GM12878 (cell line): ENCODE data around the gene UTS2. TPM values are rescaled to one million over a fixed set of nuclear protein-coding genes. Genes with fewer than 3 reads are reported as not detected.

Source experiments
- ATAC-seq: fragments of 200-7000 bp; cut with Tn5 transposase; 3 replicates; pipeline ENCODE4 v1.9.1; 2020; ENCODE audit warnings: mild to moderate bottlenecking, moderate library complexity
- BruUV-seq: library from RNA; stranded (reverse); fragments of 400-500 nt; replicated peaks from 2 replicates; lab custom pipeline; 2021; lab: Mats Ljungman, UMichigan
- CTCF ChIA-PET: fragments of 300-600 bp; sonication (Branson Sonifier 250); formaldehyde crosslinking; extraction: SDS; loops from one replicate; lab custom pipeline; 2021; ENCODE audit warnings: inconsistent platforms; lab: Yijun Ruan, JAX
- POLR2A ChIA-PET: fragments of 350-600 bp; formaldehyde crosslinking; extraction: SDS; loops from one replicate; lab custom pipeline; 2021; ENCODE audit warnings: inconsistent platforms; lab: Charles Lee
- RAD21 ChIA-PET: fragments of 300-600 bp; sonication (Branson Sonifier 250); formaldehyde crosslinking; loops from one replicate; lab custom pipeline; 2023; ENCODE audit warnings: antibody characterized with exemption; ENCODE audit not compliant: unreplicated experiment; lab: Charles Lee
- SMC1A ChIA-PET: fragments of 300-600 bp; sonication (Branson Sonifier 250); formaldehyde crosslinking; loops from one replicate; lab custom pipeline; 2023; ENCODE audit not compliant: unreplicated experiment, uncharacterized antibody; lab: Charles Lee
- DNase-seq: peaks from one replicate; pipeline ENCODE4 v3.0.0-alpha.2; 2011; ENCODE audit warnings: low read depth, low spot score
- FAIRE-seq: peaks from 3 replicates; lab custom pipeline; 2011; peaks lifted over from hg19 to GRCh38; lab: Jason Lieb, UNC
- H2AFZ ChIP-seq: 2 replicates; pipeline ENCODE4 v1.6.0; 2011; ENCODE audit warnings: low read depth, low read length, control low read depth; ENCODE audit not compliant: control insufficient read depth
- H3K27ac ChIP-seq: 2 replicates; pipeline ENCODE4 v1.5.1; 2011; ENCODE audit warnings: control low read depth; ENCODE audit not compliant: control insufficient read depth, insufficient read depth
- H3K27me3 ChIP-seq, 2 experiments: replicated peaks in 1 of 2; 2 replicates each; pipeline versions ENCODE4 v1.6.0 to v1.6.1; 2011; ENCODE audit warnings: low read length in 1 of 2; ENCODE audit not compliant: control insufficient read depth in 2 of 2, insufficient read depth in 2 of 2
- H3K36me3 ChIP-seq, 2 experiments: 2 replicates each; pipeline ENCODE4 v1.5.1; 2011; ENCODE audit warnings: low read length in 1 of 2; ENCODE audit not compliant: control insufficient read depth in 2 of 2, insufficient read depth in 2 of 2
- H3K4me1 ChIP-seq: 2 replicates; pipeline ENCODE4 v1.6.1; 2011; ENCODE audit warnings: mild to moderate bottlenecking, low read length, moderate library complexity, mixed read lengths; ENCODE audit not compliant: control insufficient read depth, insufficient read depth
- H3K4me2 ChIP-seq: 2 replicates; pipeline ENCODE4 v1.6.0; 2011; ENCODE audit warnings: control low read depth; ENCODE audit not compliant: control insufficient read depth, insufficient read depth
- H3K4me3 ChIP-seq: fragments of 200-600 bp; sonication (generic); 2 replicates; pipeline ENCODE4 v1.5.1; 2016
- H3K79me2 ChIP-seq: 2 replicates; pipeline ENCODE4 v1.6.0; 2011; ENCODE audit warnings: low read length; ENCODE audit not compliant: control insufficient read depth, insufficient read depth
- H3K9ac ChIP-seq: 2 replicates; pipeline ENCODE4 v1.8.0; 2011; ENCODE audit warnings: low read length, control low read depth, mixed read lengths; ENCODE audit not compliant: control insufficient read depth, insufficient read depth
- H3K9me3 ChIP-seq: replicated peaks from 3 replicates; pipeline ENCODE4 v1.5.1; 2011; ENCODE audit warnings: mild to moderate bottlenecking, low read length; ENCODE audit not compliant: control insufficient read depth, insufficient read depth
- H4K20me1 ChIP-seq: 2 replicates; pipeline ENCODE4 v1.6.0; 2011; ENCODE audit not compliant: control insufficient read depth, insufficient read depth
- CEBPZ ChIP-seq: fragments of 150-350 bp; IDR thresholded peaks from 2 replicates; pipeline ENCODE4 v1.6.1; 2016; ENCODE audit warnings: low read depth, low read length
- CTCF ChIP-seq, 3 experiments: IDR thresholded peaks in 2 of 3; conservative IDR thresholded peaks in 1 of 3; 2 replicates each; pipeline ENCODE4 v1.5.1; 2011; ENCODE audit warnings: low read depth in 3 of 3, low read length in 3 of 3, mild to moderate bottlenecking in 3 of 3, control low read depth in 2 of 3, moderate library complexity in 2 of 3, inconsistent platforms in 1 of 3, mixed read lengths in 1 of 3; ENCODE audit not compliant: control insufficient read depth in 2 of 3, insufficient read depth in 1 of 3; ENCODE audit errors: extremely low read depth in 1 of 3
- EED ChIP-seq: sonication (generic); IDR thresholded peaks from 2 replicates; pipeline ENCODE4 v1.6.1; 2016; ENCODE audit warnings: antibody characterized with exemption, low read depth
- IKZF1 ChIP-seq: fragments of 450-650 bp; conservative IDR thresholded peaks from 2 replicates; pipeline ENCODE4 v1.6.1; 2017; ENCODE audit warnings: antibody characterized with exemption, mild to moderate bottlenecking
- POLR2AphosphoS5 ChIP-seq: IDR thresholded peaks from 2 replicates; pipeline ENCODE4 v1.6.1; 2011; ENCODE audit warnings: mild to moderate bottlenecking, low read length, inconsistent platforms
- RAD51 ChIP-seq: fragments of 450-650 bp; IDR thresholded peaks from 2 replicates; pipeline ENCODE4 v1.6.1; 2016; ENCODE audit warnings: moderate library complexity, mild to moderate bottlenecking, inconsistent platforms
- RCOR1 ChIP-seq: conservative IDR thresholded peaks from 2 replicates; pipeline ENCODE4 v1.6.1; 2012; ENCODE audit warnings: low read depth, low read length, improper control_type of control experiment
- SMAD1 ChIP-seq: fragments of 450-650 bp; IDR thresholded peaks from 2 replicates; pipeline ENCODE4 v1.6.1; 2018; ENCODE audit warnings: mild to moderate bottlenecking, low read depth; ENCODE audit not compliant: partially characterized antibody
- TAF1 ChIP-seq: IDR thresholded peaks from 2 replicates; pipeline ENCODE4 v1.6.1; 2011; ENCODE audit warnings: mild to moderate bottlenecking, low read depth, low read length, borderline replicate concordance
- WGBS: methylation state at CpG from one replicate; pipeline ENCODE4 v1.1.6; 2016; ENCODE audit warnings: low lambda C conversion rate; ENCODE audit not compliant: insufficient replicate concordance, insufficient coverage; ENCODE audit errors: missing lambda C conversion rate; 5-methylcytosine and 5-hydroxymethylcytosine counted together
- in situ Hi-C: fragments of 300-500 bp; cut with MboI; formaldehyde crosslinking; loops from 9 replicates; pipeline ENCODE4 v1.14.3; 2018; ENCODE audit warnings: mixed read lengths
- intact Hi-C: fragments of 100-400 bp; cut with micrococcal nuclease; formaldehyde crosslinking; loops from one replicate; pipeline ENCODE4 v1.14.2; 2022; ENCODE audit not compliant: unreplicated experiment
- polyA plus RNA-seq, 11 experiments: library from polyadenylated mRNA; depleted of rRNA in 4 of 11; unstranded in 6 of 11; stranded (reverse) in 5 of 11; fragments of >200 nt; fragmentation: Nextera tagmentation in 4 of 11; fragmentation: Illumina TruSeq in 1 of 11; extraction: Ambion mirVana in 4 of 11; extraction: Trizol in 1 of 11; gene quantifications; 1 replicate in 1 of 11; 2 replicates in 10 of 11; pipeline versions ENCODE4 v1.2.1 to v1.2.3, GENCODE V29; 2011 to 2016; ENCODE audit warnings: inconsistent platforms in 2 of 11, missing spikeins in 2 of 11, low read depth in 1 of 11
- total RNA-seq, 4 experiments: library from RNA; depleted of rRNA in 3 of 4; stranded (reverse); fragments of >200 nt in 3 of 4; fragmentation: Illumina TruSeq in 1 of 4; extraction: Trizol in 1 of 4; gene quantifications; 2 replicates each; pipeline versions ENCODE4 v1.2.1 to v1.2.3, GENCODE V29; 2013 to 2021
- TF ChIP-seq, protein P1 (sequence below): fragments of 450-650 bp; IDR thresholded peaks from 2 replicates; pipeline ENCODE4 v1.6.1; 2017; ENCODE audit warnings: low read depth, mild to moderate bottlenecking, moderate library complexity
- TF ChIP-seq, protein P2 (sequence below): fragments of 450-650 bp; IDR thresholded peaks from 2 replicates; pipeline ENCODE4 v1.6.1; 2017; ENCODE audit warnings: mild to moderate bottlenecking, low read depth, inconsistent platforms; ENCODE audit not compliant: poor library complexity, severe bottlenecking
- TF ChIP-seq, protein P3 (sequence below): fragments of 450-650 bp; conservative IDR thresholded peaks from 2 replicates; pipeline ENCODE4 v1.6.1; 2017; ENCODE audit warnings: mild to moderate bottlenecking, moderate library complexity

Gene UTS2
- total and polyA plus RNA-seq, 10 of the 15 experiments (the other 5 are each of a cell fraction or from before 2014, with no cell fraction given) = not detected

DNA sequence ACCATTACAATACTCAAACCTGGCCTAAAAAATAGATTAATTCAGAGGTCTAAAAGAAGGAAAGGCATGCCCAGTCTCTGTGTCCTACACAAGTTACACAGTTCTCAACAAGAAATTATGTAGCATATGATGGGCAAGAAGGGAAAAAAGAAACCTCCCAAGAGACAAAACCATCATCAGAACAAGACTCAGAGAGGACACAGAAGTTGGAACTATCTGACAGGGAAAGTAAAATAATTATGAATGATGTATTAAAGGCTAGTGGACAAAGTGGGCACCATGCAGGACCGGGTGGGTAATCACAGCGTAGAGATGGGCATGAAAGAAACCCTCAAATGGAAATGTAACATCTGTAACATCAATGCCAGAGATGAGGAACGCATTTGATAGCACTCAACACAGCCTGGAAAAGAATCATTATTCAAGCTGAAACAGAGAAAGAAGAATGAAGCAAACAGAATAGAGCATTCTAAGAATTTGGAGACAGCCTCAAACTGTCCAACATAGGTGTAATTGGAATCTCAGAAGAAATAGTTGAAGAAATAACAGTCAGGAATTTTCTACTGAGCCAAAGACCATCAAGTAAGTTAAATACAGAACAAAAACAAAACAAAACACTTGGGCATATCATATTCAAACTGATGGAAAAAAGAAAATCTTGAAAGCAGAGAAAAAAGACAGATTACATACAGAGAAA is 39.0 kb downstream of the UTS2 start:
- H3K9ac ChIP-seq = no peak overlapping the region
- H3K4me1 ChIP-seq = no peaks in the 10 kb centered on the region
- SMC1A ChIA-PET = no interaction called here
- no peak overlapping the region for H3K4me3 ChIP-seq
- no peak overlapping the region for H2AFZ ChIP-seq
- H3K27me3 ChIP-seq = no peaks in the 10 kb centered on the region
- no peaks in the 10 kb centered on the region for H3K79me2 ChIP-seq
- intact Hi-C loops = no loop called here
- peaks cover 7% of the 10 kb centered on the region; the same call in 2 of the 3 replicates for H3K9me3 ChIP-seq
- POLR2A ChIA-PET = no interaction called here
- 32% methylated on average over 3 of the region's 3 CpGs for WGBS
- RAD21 ChIA-PET = no interaction called here
- DNase-seq (no peak), ATAC-seq (no peak), FAIRE-seq (no peak)
- H3K4me2 ChIP-seq = no peak overlapping the region
- H3K36me3 ChIP-seq = no peaks in the 10 kb centered on the region
- CTCF ChIA-PET = no interaction called here
- no TSS peak for BruUV-seq
- H3K27ac ChIP-seq = no peak overlapping the region
- in situ Hi-C loops = no loop called here
- H4K20me1 ChIP-seq = no peaks in the 10 kb centered on the region; the same call in 1 of the 2 replicates
- no peak for TF ChIP-seq TAF1
- TF ChIP-seq, protein P1, sequence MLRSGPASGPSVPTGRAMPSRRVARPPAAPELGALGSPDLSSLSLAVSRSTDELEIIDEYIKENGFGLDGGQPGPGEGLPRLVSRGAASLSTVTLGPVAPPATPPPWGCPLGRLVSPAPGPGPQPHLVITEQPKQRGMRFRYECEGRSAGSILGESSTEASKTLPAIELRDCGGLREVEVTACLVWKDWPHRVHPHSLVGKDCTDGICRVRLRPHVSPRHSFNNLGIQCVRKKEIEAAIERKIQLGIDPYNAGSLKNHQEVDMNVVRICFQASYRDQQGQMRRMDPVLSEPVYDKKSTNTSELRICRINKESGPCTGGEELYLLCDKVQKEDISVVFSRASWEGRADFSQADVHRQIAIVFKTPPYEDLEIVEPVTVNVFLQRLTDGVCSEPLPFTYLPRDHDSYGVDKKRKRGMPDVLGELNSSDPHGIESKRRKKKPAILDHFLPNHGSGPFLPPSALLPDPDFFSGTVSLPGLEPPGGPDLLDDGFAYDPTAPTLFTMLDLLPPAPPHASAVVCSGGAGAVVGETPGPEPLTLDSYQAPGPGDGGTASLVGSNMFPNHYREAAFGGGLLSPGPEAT = no peak
- TF ChIP-seq IKZF1 = no peak
- TF ChIP-seq, protein P2, sequence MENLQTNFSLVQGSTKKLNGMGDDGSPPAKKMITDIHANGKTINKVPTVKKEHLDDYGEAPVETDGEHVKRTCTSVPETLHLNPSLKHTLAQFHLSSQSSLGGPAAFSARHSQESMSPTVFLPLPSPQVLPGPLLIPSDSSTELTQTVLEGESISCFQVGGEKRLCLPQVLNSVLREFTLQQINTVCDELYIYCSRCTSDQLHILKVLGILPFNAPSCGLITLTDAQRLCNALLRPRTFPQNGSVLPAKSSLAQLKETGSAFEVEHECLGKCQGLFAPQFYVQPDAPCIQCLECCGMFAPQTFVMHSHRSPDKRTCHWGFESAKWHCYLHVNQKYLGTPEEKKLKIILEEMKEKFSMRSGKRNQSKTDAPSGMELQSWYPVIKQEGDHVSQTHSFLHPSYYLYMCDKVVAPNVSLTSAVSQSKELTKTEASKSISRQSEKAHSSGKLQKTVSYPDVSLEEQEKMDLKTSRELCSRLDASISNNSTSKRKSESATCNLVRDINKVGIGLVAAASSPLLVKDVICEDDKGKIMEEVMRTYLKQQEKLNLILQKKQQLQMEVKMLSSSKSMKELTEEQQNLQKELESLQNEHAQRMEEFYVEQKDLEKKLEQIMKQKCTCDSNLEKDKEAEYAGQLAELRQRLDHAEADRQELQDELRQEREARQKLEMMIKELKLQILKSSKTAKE = no peak
- no peak for TF ChIP-seq SMAD1
- TF ChIP-seq EED = no peak
- no peak for TF ChIP-seq RAD51
- no peak for TF ChIP-seq CTCF (IDR thresholded peaks at IDR 0.05 in 2 of 3, conservative IDR thresholded peaks at IDR 0.05 in 1 of 3; ENCODE audit: control insufficient read depth in 2 of 3, extremely low read depth in 1 of 3, insufficient read depth in 1 of 3, low read depth in 3 of 3, low read length in 3 of 3)
- TF ChIP-seq POLR2AphosphoS5 = no peak
- TF ChIP-seq RCOR1 = no peak
- TF ChIP-seq, protein P3, sequence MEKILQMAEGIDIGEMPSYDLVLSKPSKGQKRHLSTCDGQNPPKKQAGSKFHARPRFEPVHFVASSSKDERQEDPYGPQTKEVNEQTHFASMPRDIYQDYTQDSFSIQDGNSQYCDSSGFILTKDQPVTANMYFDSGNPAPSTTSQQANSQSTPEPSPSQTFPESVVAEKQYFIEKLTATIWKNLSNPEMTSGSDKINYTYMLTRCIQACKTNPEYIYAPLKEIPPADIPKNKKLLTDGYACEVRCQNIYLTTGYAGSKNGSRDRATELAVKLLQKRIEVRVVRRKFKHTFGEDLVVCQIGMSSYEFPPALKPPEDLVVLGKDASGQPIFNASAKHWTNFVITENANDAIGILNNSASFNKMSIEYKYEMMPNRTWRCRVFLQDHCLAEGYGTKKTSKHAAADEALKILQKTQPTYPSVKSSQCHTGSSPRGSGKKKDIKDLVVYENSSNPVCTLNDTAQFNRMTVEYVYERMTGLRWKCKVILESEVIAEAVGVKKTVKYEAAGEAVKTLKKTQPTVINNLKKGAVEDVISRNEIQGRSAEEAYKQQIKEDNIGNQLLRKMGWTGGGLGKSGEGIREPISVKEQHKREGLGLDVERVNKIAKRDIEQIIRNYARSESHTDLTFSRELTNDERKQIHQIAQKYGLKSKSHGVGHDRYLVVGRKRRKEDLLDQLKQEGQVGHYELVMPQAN = no peak
- no peak for TF ChIP-seq CEBPZ
